ENCODE results near the gene ALDH1B1.

DNA sequence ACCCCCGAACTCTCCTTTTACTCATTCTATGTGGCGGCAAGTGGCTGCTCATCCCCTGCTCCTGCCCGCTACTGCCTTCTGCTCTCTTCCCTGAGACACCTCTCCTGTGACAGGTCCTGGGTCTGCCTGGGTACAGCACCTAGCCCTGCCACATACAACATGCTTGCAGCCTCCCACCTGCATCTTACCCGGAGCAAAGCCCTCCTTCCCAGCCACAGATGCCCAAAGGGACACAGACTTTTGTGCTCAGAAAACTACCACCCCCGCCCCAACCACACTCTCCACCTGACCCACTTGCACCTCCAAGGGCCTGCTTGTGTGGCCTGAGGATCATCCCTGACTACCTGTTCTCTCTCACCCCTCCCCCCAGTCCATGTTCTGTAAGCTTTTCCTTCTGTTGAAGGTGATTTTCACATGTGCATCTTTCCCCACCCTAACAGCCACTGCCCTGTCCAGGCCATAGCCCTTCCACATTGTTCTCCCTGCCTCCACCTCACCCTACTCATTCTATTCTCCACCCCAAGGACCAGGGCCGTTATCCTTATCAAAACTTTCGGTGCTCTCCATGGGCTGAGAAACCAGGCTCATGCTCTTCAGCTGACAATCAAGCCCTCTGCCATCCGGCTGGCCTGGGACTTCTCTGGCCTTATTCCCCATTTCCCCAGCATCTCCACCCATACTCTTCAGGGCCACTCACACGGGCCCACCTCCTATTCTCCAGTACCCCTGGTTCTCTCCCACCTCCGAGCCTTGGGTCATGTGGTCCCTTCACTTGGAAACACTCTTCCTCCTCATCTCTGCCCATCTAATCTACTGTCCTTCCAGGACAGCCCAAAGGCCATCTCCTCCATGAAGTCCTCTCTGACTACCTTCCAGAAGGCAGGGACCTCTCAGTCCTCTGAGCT lies 46.4 kb upstream of the ALDH1B1 start:
- TF ChIP-seq EZH2 (IDR thresholded peaks at IDR 0.05; ENCODE audit: insufficient read depth, poor library complexity, severe bottlenecking) (no peak), EZH2phosphoT487 (IDR thresholded peaks at IDR 0.05; ENCODE audit: insufficient read depth, low read depth) (no peak)
